ENCODE results near the gene RPUSD1.
"Not testable (repeated sequence)": the region's sequence is repeated elsewhere in the genome, so short reads cannot be mapped to it uniquely, and the experiment has no call there.

RPUSD1 gene

GRCh38 chr16:764184-764750 lies 23.9 kb downstream of the RPUSD1 start:
- no peak for DNase-seq

GRCh38 chr16:763369-764183 lies 24.6 kb downstream of the RPUSD1 start:
- no peak for DNase-seq

DNA sequence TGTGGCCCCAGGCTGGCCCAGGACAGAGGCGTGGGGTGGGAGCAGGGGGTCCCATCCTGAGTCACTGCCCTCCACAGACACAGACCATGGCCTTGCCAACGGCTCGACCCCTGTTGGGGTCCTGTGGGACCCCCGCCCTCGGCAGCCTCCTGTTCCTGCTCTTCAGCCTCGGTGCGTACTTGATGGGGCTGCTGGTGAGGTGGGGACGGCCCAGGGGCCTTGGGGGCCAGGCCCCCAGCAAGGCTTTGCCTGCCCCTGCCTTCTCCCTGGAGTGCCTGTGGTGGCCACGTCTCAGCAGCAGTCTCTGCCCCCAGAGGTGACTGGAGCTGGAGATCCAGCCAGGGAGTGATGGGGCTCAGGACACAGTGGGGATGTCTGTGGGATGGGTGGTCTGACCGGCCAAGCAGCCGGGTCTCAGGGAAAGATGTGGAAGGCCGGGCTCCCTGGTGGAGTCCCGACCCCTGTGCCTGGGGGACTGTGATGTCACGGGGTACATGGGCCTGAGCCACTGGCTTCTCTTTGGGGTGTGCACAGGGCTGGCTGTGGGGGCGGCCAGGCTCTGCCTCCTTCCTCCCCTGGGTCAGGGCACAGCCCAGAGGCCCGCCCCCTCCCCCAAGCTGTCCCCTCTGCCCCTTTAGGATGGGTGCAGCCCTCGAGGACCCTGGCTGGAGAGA lies 25.4 kb downstream of the RPUSD1 start:
- DNase-seq = no peak

- no peak for DNase-seq
Measured at GRCh38 chr16:761625-762513, 26.3 kb downstream of the RPUSD1 start.

DNA sequence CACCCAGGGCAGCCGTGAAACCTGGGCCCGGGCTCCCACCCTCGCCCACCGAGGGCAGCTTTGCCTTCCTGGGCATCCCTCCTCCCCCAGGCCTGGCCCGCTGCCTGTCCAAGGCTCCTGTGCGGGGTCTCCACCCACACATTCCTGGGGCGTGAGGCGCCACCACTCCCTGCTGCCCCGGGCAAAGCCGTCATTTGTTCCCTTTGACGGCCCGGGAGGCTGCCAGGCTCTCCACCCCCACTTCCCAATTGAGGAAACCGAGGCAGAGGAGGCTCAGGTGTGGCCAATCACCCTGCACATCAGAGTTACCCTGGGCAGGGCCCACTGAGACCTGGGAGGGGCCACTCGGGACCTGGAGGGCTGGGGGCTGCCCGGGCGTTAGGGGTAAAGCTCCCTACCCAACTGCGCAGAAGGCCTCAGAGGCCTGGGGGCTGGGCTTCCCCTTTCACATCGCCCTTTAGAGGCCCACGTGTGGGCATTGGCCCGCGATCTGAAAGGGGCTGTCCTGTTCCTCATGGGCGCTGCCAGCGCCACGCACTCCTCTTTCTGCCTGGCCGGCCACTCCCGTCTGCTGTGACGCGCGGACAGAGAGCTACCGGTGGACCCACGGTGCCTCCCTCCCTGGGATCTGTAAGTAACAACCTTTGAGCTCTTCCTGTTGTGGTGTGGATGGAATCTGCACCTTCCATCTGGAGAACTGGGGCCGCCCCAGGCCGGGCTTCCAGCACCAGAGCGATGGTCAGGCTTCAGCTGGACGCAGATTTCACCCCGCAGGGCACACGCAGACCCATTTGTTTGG lies 27.4 kb downstream of the RPUSD1 start, which contains the start of gene MSLN:
TSS of gene MSLN (plus strand) at position 190 of the 799 bp plus-strand sequence. CDS start 1,947 bp downstream, outside the sequence.
- DNase-seq = no peak

DNA sequence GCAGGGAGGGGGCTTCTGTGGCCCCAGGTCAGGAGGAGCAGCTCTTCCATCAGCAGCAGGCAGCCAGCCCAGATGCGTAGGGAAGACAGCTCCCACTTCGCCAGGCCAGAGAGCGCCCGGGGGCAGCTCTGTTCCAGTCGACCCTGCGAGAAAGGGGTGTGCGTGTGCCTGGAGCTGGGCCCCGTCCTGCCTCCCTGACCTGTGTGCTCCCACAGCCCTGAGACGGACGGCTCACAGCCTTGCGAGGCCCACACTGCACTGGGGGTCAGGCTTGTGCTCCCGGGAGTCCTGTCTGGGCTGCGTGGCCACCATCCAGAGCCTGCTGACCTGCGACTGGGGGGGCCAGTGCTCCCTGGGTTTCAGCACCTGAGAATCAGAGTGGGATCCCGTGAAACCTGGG lies 28.1 kb downstream of the RPUSD1 start:
- DNase-seq = no peak

- DNase-seq = no peak
Measured at GRCh38 chr16:759110-759910, 28.9 kb downstream of the RPUSD1 start.

- DNase-seq = no peak
Measured at GRCh38 chr16:756428-756827, 31.8 kb downstream of the RPUSD1 start.

GRCh38 chr16:754656-755055 lies 33.5 kb downstream of the RPUSD1 start:
- no peak for DNase-seq

- not testable (repeated sequence) for DNase-seq
Measured at GRCh38 chr16:754121-754607, 34.0 kb downstream of the RPUSD1 start.

DNA sequence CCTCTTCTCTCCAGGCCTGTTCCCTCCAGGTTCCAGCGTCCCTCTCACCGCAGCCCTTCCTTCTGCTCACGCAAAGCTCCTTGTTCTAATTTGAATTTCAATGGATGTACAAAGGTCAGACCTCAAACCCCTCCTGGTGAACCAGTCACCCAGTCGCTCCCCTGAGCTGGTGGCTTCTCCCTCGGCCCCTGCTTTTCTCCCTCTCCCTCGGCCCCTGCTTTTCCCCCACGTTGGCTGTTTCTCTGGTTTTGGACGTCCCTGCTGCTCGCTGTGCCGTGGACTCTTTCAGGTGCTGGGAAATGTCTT lies 36.2 kb downstream of the RPUSD1 start:
- DNase-seq = no peak

DNA sequence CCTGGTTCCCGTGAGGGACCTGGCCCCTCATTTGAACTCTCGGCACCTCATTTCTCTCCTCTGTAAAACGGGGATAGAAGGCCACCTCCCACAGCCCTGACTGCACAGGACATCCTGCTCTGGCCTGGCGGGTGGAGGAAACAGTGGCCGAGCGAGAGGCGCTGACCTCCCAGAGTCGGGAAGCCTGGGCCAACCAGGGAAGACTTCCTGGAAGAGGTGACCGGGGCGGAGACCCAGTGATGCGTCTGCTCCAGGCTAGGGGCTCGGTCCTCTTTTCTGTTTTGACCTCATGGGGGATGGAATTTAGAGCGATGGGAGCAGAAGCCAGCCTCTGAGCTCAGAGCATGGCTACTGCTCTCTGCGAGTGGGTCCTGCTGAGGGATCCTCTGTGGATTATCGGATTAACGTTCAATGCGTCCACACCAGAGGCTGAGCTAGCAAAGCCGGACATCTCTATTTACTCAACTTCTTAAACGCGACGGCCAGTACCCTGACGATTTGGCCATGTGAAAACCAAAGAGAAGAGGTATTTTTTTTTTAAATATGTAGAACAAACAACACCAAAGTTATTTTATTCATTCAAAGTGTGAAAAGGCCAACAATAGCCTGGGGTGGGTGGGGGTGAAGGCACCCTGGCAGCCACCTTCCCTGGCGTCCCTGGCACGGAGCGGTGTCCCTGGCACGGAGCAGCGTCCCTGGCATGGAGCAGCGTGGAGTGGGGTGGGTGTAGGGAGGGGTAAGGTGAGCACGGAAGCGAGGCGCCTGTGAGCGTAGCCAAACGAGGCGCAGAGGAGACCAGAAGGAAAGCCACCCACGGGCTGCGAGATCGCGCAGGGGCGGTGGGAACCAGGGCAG lies 36.8 kb downstream of the RPUSD1 start:
- no peak for DNase-seq

DNA sequence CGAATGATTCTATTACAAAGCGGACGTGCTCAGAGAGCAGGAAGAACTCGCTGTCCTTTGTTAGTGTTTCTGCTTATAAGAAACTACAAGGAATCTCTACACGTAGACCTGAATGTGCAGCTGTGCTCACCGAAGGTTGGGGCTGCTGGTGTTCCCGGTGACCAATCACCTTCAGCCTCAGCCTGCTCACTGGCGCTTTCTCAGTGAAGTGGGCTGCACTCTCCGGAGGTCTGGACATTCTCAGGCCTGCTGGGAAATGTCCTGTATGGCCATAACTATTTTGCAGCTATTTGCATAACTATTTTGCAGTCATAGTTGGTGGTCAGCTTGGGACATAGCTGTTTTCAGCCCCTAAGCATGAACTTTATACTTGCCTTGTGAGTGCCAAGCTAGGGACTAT lies 37.7 kb downstream of the RPUSD1 start:
- no peak for DNase-seq

DNA sequence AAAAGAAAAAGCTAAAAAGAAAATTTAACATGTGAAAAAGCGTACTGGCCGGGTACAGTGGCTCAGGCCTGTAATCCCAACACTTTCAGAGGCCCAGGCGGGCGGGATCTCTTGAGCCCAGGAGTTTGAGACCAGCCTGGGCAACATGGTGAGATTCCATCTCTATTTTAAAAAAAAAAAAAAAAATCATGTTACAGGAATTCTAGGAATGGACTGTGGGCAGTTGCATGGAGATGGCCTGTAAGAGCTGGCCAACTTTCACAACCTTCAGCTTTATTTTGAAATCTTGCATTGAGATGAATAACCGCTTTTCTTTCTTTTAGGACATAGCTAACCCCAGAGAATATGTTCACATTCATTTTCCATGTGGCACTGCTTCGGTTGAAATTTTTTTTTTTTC lies 39.2 kb downstream of the RPUSD1 start:
- DNase-seq = peak; percentile 80

- no peak for DNase-seq
Measured at GRCh38 chr16:747978-748746, 40.0 kb downstream of the RPUSD1 start.

DNA sequence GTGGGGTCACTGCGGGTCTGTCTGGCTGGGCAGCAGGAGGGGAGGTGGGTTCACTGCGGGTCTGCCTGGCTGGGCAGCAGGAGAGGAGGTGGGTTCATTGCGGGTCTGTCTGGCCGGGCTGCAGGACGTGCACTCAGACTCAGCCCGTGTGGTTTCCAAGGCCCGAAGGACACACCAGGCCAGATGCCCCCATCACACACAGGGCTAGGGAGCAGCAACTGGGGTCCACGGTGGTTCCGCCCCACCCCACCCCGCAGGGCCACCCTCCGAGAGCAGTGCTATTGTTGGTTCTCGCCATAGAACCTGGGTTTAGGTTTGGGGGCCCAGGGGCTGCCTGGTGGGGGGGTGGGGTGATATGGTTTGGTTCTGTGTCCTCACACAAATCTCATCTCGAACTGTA lies 41.5 kb downstream of the RPUSD1 start:
- DNase-seq = no peak

- DNase-seq = no peak
Measured at GRCh38 chr16:745739-746138, 42.4 kb downstream of the RPUSD1 start.

- no peak for DNase-seq
Measured at GRCh38 chr16:743794-744500, 44.2 kb downstream of the RPUSD1 start.

DNA sequence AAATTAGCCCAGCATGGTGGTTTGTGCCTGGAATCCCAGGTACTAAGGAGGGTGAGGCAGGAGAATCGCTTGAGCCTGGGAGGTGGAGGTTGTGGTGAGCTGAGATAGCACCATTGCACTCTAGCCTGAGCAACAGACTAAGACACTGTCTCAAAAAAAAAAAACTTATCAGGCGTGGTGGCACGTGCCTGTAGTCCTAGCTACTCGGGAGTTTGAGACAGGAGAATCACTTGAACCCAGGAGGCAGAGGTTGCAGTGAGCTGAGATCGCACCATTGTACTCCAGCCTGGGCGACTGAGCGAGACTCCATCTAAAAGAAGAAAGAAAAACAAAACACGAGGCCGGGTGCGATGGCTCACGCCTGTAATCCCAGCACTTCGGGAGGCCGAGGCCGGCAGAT lies 45.3 kb downstream of the RPUSD1 start:
- DNase-seq = not testable (repeated sequence)

Measured in fibroblast of upper back skin (primary cell).